OCI-LY1 (cell line): ENCODE data around the gene UGT1A4.

Experiments used
- H2AFZ ChIP-seq: fragments of 200-600 bp; sonication (generic), shearing (Covaris generic); 2 replicates; pipeline ENCODE4 v1.6.0; 2014; ENCODE audit warnings: antibody characterized with exemption, mild to moderate bottlenecking, low read length
- H3F3A ChIP-seq: fragments of 200-600 bp; sonication (generic), shearing (Covaris generic); 2 replicates; pipeline ENCODE4 v1.6.0; 2014; ENCODE audit warnings: mild to moderate bottlenecking, antibody characterized with exemption, low read length, moderate library complexity; ENCODE audit not compliant: insufficient read depth
- H3K27ac ChIP-seq: fragments of 200-600 bp; sonication (generic); 2 replicates; pipeline ENCODE4 v1.5.1; 2014; ENCODE audit warnings: low read length, mixed run types, mild to moderate bottlenecking, low read depth; ENCODE audit not compliant: poor library complexity, severe bottlenecking
- H3K27me3 ChIP-seq: fragments of 200-600 bp; sonication (generic); 2 replicates; pipeline ENCODE4 v1.6.0; 2014; ENCODE audit warnings: antibody characterized with exemption, mild to moderate bottlenecking, low read length, moderate library complexity; ENCODE audit not compliant: insufficient read depth
- H3K36me3 ChIP-seq: fragments of 200-600 bp; sonication (generic); 2 replicates; pipeline ENCODE4 v1.6.1; 2014; ENCODE audit warnings: mild to moderate bottlenecking, antibody characterized with exemption, low read length, moderate library complexity, mixed read lengths; ENCODE audit not compliant: insufficient read depth
- H3K4me1 ChIP-seq: fragments of 200-600 bp; sonication (generic); 2 replicates; pipeline ENCODE4 v1.5.1; 2014; ENCODE audit warnings: mild to moderate bottlenecking, low read length, moderate library complexity; ENCODE audit not compliant: insufficient read depth, severe bottlenecking
- H3K4me2 ChIP-seq: fragments of 200-600 bp; sonication (generic), shearing (Covaris generic); 2 replicates; pipeline ENCODE4 v1.6.1; 2014; ENCODE audit warnings: low read length
- H3K4me3 ChIP-seq: fragments of 200-600 bp; sonication (generic); 2 replicates; pipeline ENCODE4 v1.5.1; 2014; ENCODE audit warnings: low read length, low read depth, mild to moderate bottlenecking, mixed read lengths; ENCODE audit not compliant: poor library complexity, severe bottlenecking
- H3K79me2 ChIP-seq: fragments of 200-600 bp; shearing (Covaris generic); 2 replicates; pipeline ENCODE4 v1.6.1; 2016; ENCODE audit warnings: mixed run types, low read length, mixed read lengths; ENCODE audit not compliant: insufficient read depth
- H3K9ac ChIP-seq: fragments of 200-600 bp; sonication (generic), shearing (Covaris generic); 2 replicates; pipeline ENCODE4 v1.6.1; 2014; ENCODE audit warnings: mild to moderate bottlenecking, low read length, mixed read lengths
- H3K9me2 ChIP-seq: fragments of 200-600 bp; sonication (generic), shearing (Covaris generic); 2 replicates; pipeline ENCODE4 v1.6.1; 2014; ENCODE audit warnings: low read depth, mild to moderate bottlenecking, low read length, mixed read lengths
- H3K9me3 ChIP-seq: fragments of 200-600 bp; shearing (Covaris generic); 2 replicates; pipeline ENCODE4 v1.6.1; 2014; ENCODE audit warnings: low read length, mixed read lengths
- H4K20me1 ChIP-seq: fragments of 200-600 bp; sonication (generic), shearing (Covaris generic); 2 replicates; pipeline ENCODE4 v1.6.0; 2016; ENCODE audit warnings: mild to moderate bottlenecking, low read length; ENCODE audit not compliant: insufficient read depth
- CTCF ChIP-seq: fragments of 200-600 bp; sonication (generic), shearing (Covaris generic); IDR thresholded peaks from 2 replicates; pipeline ENCODE4 v1.5.1; 2017; ENCODE audit warnings: mild to moderate bottlenecking, antibody characterized with exemption, low read length, moderate library complexity, mixed read lengths
- EZH2 ChIP-seq: fragments of 200-600 bp; sonication (generic), shearing (Covaris generic); IDR thresholded peaks from 2 replicates; pipeline ENCODE4 v1.8.0; 2017; ENCODE audit warnings: borderline replicate concordance, mixed run types, mild to moderate bottlenecking, antibody characterized with exemption, low read length, moderate library complexity, mixed read lengths

The UGT1A4 gene

GRCh38 chr2:233754872-233755611 is 36.5 kb downstream of the UGT1A4 start:
- no peaks in the 10 kb centered on the region for H3K9me2 ChIP-seq
- H3K79me2 ChIP-seq: no peaks in the 10 kb centered on the region
- H3K36me3 ChIP-seq: no peaks in the 10 kb centered on the region

GRCh38 chr2:233756429-233757081 is 38.0 kb downstream of the UGT1A4 start:
- no peaks in the 10 kb centered on the region for H3F3A ChIP-seq

More at GRCh38 chr2:233754872-233755611, 36.5 kb downstream of the UGT1A4 start:
- no peaks in the 10 kb centered on the region for H4K20me1 ChIP-seq
- H3K27me3 ChIP-seq: no peaks in the 10 kb centered on the region
- H3K27ac ChIP-seq: no peak overlapping the region
- no peak overlapping the region for H3K4me2 ChIP-seq
- no peak overlapping the region for H3K4me3 ChIP-seq
- no peak overlapping the region for H3K9ac ChIP-seq
- H3K4me1 ChIP-seq: no peaks in the 10 kb centered on the region
- H2AFZ ChIP-seq: no peak overlapping the region
- TF ChIP-seq CTCF: no peak
- TF ChIP-seq EZH2: no peak
- H3F3A ChIP-seq: no peaks in the 10 kb centered on the region
- no peaks in the 10 kb centered on the region for H3K9me3 ChIP-seq

GRCh38 chr2:233758141-233758540 is 39.6 kb downstream of the UGT1A4 start:
- no peak overlapping the region for H3K9ac ChIP-seq
- H4K20me1 ChIP-seq: no peaks in the 10 kb centered on the region
- no peaks in the 10 kb centered on the region for H3K9me3 ChIP-seq
- no peak overlapping the region for H2AFZ ChIP-seq
- no peak overlapping the region for H3K27ac ChIP-seq
- H3K4me3 ChIP-seq: no peak overlapping the region
- H3K4me1 ChIP-seq: no peaks in the 10 kb centered on the region
- TF ChIP-seq CTCF (no peak), EZH2 (no peak)
- H3K36me3 ChIP-seq: no peaks in the 10 kb centered on the region
- no peaks in the 10 kb centered on the region for H3K9me2 ChIP-seq
- no peaks in the 10 kb centered on the region for H3K27me3 ChIP-seq
- no peak overlapping the region for H3K4me2 ChIP-seq
- no peaks in the 10 kb centered on the region for H3K79me2 ChIP-seq
- no peaks in the 10 kb centered on the region for H3F3A ChIP-seq

More at GRCh38 chr2:233756429-233757081, 38.0 kb downstream of the UGT1A4 start:
- Histone ChIP-seq H3K9me2 (no peaks in the 10 kb centered on the region), H3K27me3 (no peaks in the 10 kb centered on the region), H2AFZ (no peak overlapping the region), H3K4me2 (no peak overlapping the region), H3K27ac (no peak overlapping the region), H3K79me2 (no peaks in the 10 kb centered on the region), H4K20me1 (no peaks in the 10 kb centered on the region), H3K4me1 (no peaks in the 10 kb centered on the region), H3K9ac (no peak overlapping the region), H3K9me3 (no peaks in the 10 kb centered on the region), H3K36me3 (no peaks in the 10 kb centered on the region), H3K4me3 (no peak overlapping the region)
- no peak for TF ChIP-seq EZH2
- TF ChIP-seq CTCF: no peak
